HCT116 (cell line): ENCODE measurements around the gene ATP6AP1. TPM values are rescaled to one million over a fixed set of nuclear protein-coding genes. Genes with fewer than 3 reads are reported as not detected.

ENCODE experiments used
- ATAC-seq: fragments of 200-7000 bp; cut with Tn5 transposase; 2 replicates; pipeline ENCODE4 v1.9.1; 2020; ENCODE audit warnings: mild to moderate bottlenecking, moderate library complexity
- BruUV-seq: library from RNA; stranded (reverse); fragments of 400-500 nt; replicated peaks from 2 replicates; lab custom pipeline; 2021; lab: Mats Ljungman, UMichigan
- CTCF ChIA-PET: fragments of 300-600 bp; sonication (Branson Sonifier 250); formaldehyde crosslinking; loops from one replicate; lab custom pipeline; 2021; ENCODE audit warnings: antibody characterized with exemption; lab: Charles Lee
- POLR2A ChIA-PET: fragments of 300-600, 350-600 bp; sonication (Branson Sonifier 250); formaldehyde crosslinking; loops from one replicate; lab custom pipeline; 2021; ENCODE audit warnings: antibody characterized with exemption; lab: Charles Lee
- RAD21 ChIA-PET, 2 experiments: fragments of 300-600 bp; sonication (Branson Sonifier 250); formaldehyde crosslinking; loops; one replicate each; lab custom pipeline; 2023; ENCODE audit warnings: low total read pairs in 2 of 2; ENCODE audit not compliant: uncharacterized antibody in 2 of 2, unreplicated experiment in 2 of 2, low non-redundant PET in 1 of 2; lab: Charles Lee
- DNase-seq: peaks from one replicate; pipeline ENCODE4 v3.0.0-alpha.2; 2010; ENCODE audit warnings: low read depth, low spot score
- H2AFZ ChIP-seq: fragments of 200-600 bp; shearing (Covaris generic), sonication (generic); 2 replicates; pipeline ENCODE4 v1.6.1; 2017; ENCODE audit warnings: low read depth, mixed run types, mixed read lengths, antibody characterized with exemption, low read length; ENCODE audit not compliant: poor library complexity, severe bottlenecking
- H3K27ac ChIP-seq: 2 replicates; pipeline ENCODE4 v1.5.1; 2012; ENCODE audit warnings: low read depth, low read length
- H3K27me3 ChIP-seq: fragments of 200-600 bp; sonication (generic); 2 replicates; pipeline ENCODE4 v1.6.1; 2016; ENCODE audit warnings: mixed run types, low read length, mixed read lengths; ENCODE audit not compliant: insufficient read depth
- H3K36me3 ChIP-seq, 2 experiments: fragments of 200-500 bp in 1 of 2; fragments of 200-600 bp in 1 of 2; sonication (Bioruptor generic) in 1 of 2; sonication (generic) in 1 of 2; 2 replicates each; pipeline versions ENCODE4 v1.5.1 to v1.6.1; 2014 to 2016; ENCODE audit warnings: low read length in 2 of 2, inconsistent platforms in 1 of 2, mixed read lengths in 1 of 2, mixed run types in 1 of 2; ENCODE audit not compliant: insufficient read depth in 2 of 2, control insufficient read depth in 1 of 2
- H3K4me1 ChIP-seq, 2 experiments: fragments of 200-600 bp in 1 of 2; sonication (generic) in 1 of 2; 2 replicates each; pipeline versions ENCODE4 v1.5.1 to v1.6.1; 2012 to 2017; ENCODE audit warnings: low read length in 2 of 2, inconsistent platforms in 1 of 2, mild to moderate bottlenecking in 1 of 2, mixed read lengths in 1 of 2, mixed run types in 1 of 2, moderate library complexity in 1 of 2; ENCODE audit not compliant: insufficient read depth in 2 of 2, control insufficient read depth in 1 of 2
- H3K4me2 ChIP-seq: fragments of 200-600 bp; sonication (generic); 2 replicates; pipeline ENCODE4 v1.6.1; 2017; ENCODE audit warnings: mixed run types, low read length, mixed read lengths
- H3K4me3 ChIP-seq, 2 experiments: fragments of 200-600 bp in 1 of 2; sonication (generic) in 1 of 2; replicated peaks in 1 of 2; 2 replicates each; pipeline ENCODE4 v1.5.1; 2011 to 2016; ENCODE audit warnings: low read length in 2 of 2, control low read depth in 1 of 2, low read depth in 1 of 2, mild to moderate bottlenecking in 1 of 2, mixed read lengths in 1 of 2, mixed run types in 1 of 2
- H3K79me2 ChIP-seq: fragments of 200-600 bp; sonication (generic); 2 replicates; pipeline ENCODE4 v1.6.1; 2017; ENCODE audit warnings: mild to moderate bottlenecking, mixed run types, low read length, moderate library complexity, mixed read lengths; ENCODE audit not compliant: insufficient read depth
- H3K9ac ChIP-seq: fragments of 200-600 bp; sonication (generic); 2 replicates; pipeline ENCODE4 v1.6.1; 2016; ENCODE audit warnings: low read length, mixed read lengths
- H3K9me2 ChIP-seq: fragments of 200-600 bp; sonication (generic), shearing (Covaris generic); 2 replicates; pipeline ENCODE4 v1.6.1; 2017; ENCODE audit warnings: mixed run types, mild to moderate bottlenecking, moderate library complexity; ENCODE audit not compliant: insufficient read depth
- H3K9me3 ChIP-seq, 2 experiments: fragments of 200-500 bp in 1 of 2; fragments of 200-600 bp in 1 of 2; sonication (Bioruptor generic) in 1 of 2; sonication (generic) in 1 of 2; 2 replicates each; pipeline ENCODE4 v1.6.1; 2014 to 2017; ENCODE audit warnings: low read length in 2 of 2, mixed read lengths in 2 of 2, inconsistent platforms in 1 of 2, low read depth in 1 of 2, mild to moderate bottlenecking in 1 of 2, mixed run types in 1 of 2, moderate library complexity in 1 of 2; ENCODE audit not compliant: control insufficient read depth in 1 of 2, insufficient read depth in 1 of 2
- H4K20me1 ChIP-seq: fragments of 200-600 bp; sonication (generic), shearing (Covaris generic); 2 replicates; pipeline ENCODE4 v1.6.1; 2017; ENCODE audit warnings: mixed run types, mild to moderate bottlenecking, moderate library complexity; ENCODE audit not compliant: insufficient read depth
- CTCF ChIP-seq, 3 experiments: fragments of 200-600 bp in 1 of 3; sonication (generic) in 1 of 3; IDR thresholded peaks in 2 of 3; conservative IDR thresholded peaks in 1 of 3; 2 replicates each; pipeline ENCODE4 v1.5.1; 2012 to 2017; ENCODE audit warnings: low read depth in 2 of 3, low read length in 2 of 3, antibody characterized with exemption in 1 of 3, borderline replicate concordance in 1 of 3, control low read depth in 1 of 3, mild to moderate bottlenecking in 1 of 3, mixed read lengths in 1 of 3, mixed run types in 1 of 3, moderate library complexity in 1 of 3; ENCODE audit not compliant: insufficient read depth in 1 of 3
- EZH2phosphoT487 ChIP-seq: fragments of 200-600 bp; IDR thresholded peaks from 2 replicates; pipeline ENCODE4 v1.6.1; 2018; ENCODE audit warnings: antibody characterized with exemption, borderline replicate concordance
- POLR2A ChIP-seq: IDR thresholded peaks from 2 replicates; pipeline ENCODE4 v1.7.0; 2011; ENCODE audit warnings: borderline replicate concordance; ENCODE audit not compliant: insufficient read depth, insufficient read length; ENCODE audit errors: extremely low read depth
- ZNF274 ChIP-seq: fragments of 200-500 bp; sonication (Bioruptor generic); IDR thresholded peaks from 2 replicates; pipeline ENCODE4 v1.6.1; 2014; ENCODE audit warnings: mild to moderate bottlenecking, low read depth, low read length, inconsistent platforms
- intact Hi-C: fragments of 100-400 bp; cut with micrococcal nuclease; formaldehyde crosslinking; loops from 2 replicates; pipeline ENCODE4 v1.10.0; 2022
- total RNA-seq: library from RNA; stranded (reverse); gene quantifications from one replicate; pipeline ENCODE4 v1.2.1, GENCODE V29; 2021; ENCODE audit not compliant: unreplicated experiment

ATP6AP1 gene
- total RNA-seq, 1 experiment from 2014 or later = 53.4 TPM

GRCh38 chrX:154430479-154430878, 2.0 kb downstream of the ATP6AP1 start:
- H2AFZ ChIP-seq = no peak overlapping the region
- H3K4me3 ChIP-seq = no peak overlapping the region
- intact Hi-C loops = no loop called here
- ChIA-PET POLR2A (no interaction called here), CTCF (no interaction called here), RAD21 (no interaction called here)
- H4K20me1 ChIP-seq = no peaks in the 10 kb centered on the region
- no peaks in the 10 kb centered on the region for H3K36me3 ChIP-seq
- H3K9ac ChIP-seq = no peak overlapping the region
- H3K79me2 ChIP-seq = peaks cover 7% of the 10 kb centered on the region; the same call in 1 of the 2 replicates
- no peak for DNase-seq
- TF ChIP-seq ZNF274 = no peak
- H3K27ac ChIP-seq = no peak overlapping the region
- H3K4me2 ChIP-seq = no peak overlapping the region
- ATAC-seq = no peak
- H3K9me3 ChIP-seq = no peaks in the 10 kb centered on the region
- peaks cover 0 to 17% of the 10 kb centered on the region in 2 experiments; a peak in 2 of 4 replicates for H3K4me1 ChIP-seq
- BruUV-seq = no TSS peak
- H3K9me2 ChIP-seq = no peaks in the 10 kb centered on the region
- H3K27me3 ChIP-seq = no peaks in the 10 kb centered on the region

- H3K79me2 ChIP-seq = peaks cover 7% of the 10 kb centered on the region; the same call in 1 of the 2 replicates
- no peaks in the 10 kb centered on the region for H3K27me3 ChIP-seq
- H3K9me2 ChIP-seq = no peaks in the 10 kb centered on the region
- no peak overlapping the region for H3K4me3 ChIP-seq
- H3K36me3 ChIP-seq = no peaks in the 10 kb centered on the region
- no peak overlapping the region for H3K27ac ChIP-seq
- DNase-seq (no peak), ATAC-seq (no peak)
- H3K4me2 ChIP-seq = no peak overlapping the region
- intact Hi-C loops = no loop called here
- H3K9me3 ChIP-seq = no peaks in the 10 kb centered on the region
- no peaks in the 10 kb centered on the region for H4K20me1 ChIP-seq
- POLR2A ChIA-PET = no interaction called here
- TF ChIP-seq EZH2phosphoT487 (no peak), POLR2A (no peak), CTCF (IDR thresholded peaks at IDR 0.05 in 2 of 3, conservative IDR thresholded peaks at IDR 0.05 in 1 of 3; ENCODE audit: borderline replicate concordance in 1 of 3, insufficient read depth in 1 of 3, low read depth in 2 of 3, low read length in 2 of 3) (no peak)
- H2AFZ ChIP-seq = no peak overlapping the region
- no TSS peak for BruUV-seq
- RAD21 ChIA-PET = no interaction called here
- no peak overlapping the region for H3K9ac ChIP-seq
- CTCF ChIA-PET = no interaction called here
- peaks cover 0 to 15% of the 10 kb centered on the region in 2 experiments; a peak in 2 of 4 replicates for H3K4me1 ChIP-seq
Observed at GRCh38 chrX:154430916-154431315, 2.4 kb downstream of the ATP6AP1 start.
